Cardiac muscle cell (in vitro differentiated cells and primary cell): Measurements from ENCODE around the gene EXOSC6. TPM values are rescaled to one million over a fixed set of nuclear protein-coding genes. Genes with fewer than 3 reads are reported as not detected.

Experiments used
- DNase-seq, 2 donors: peaks; one replicate each; pipeline versions ENCODE4 v3.0.0 to v3.0.0-alpha.2; 2010 to 2017; ENCODE audit warnings: low read depth in 1 of 2, low spot score in 1 of 2
- H3K27ac ChIP-seq: fragments of 200-600 bp; sonication (generic); 2 replicates; pipeline ENCODE4 v1.5.1; 2016
- H3K27me3 ChIP-seq: fragments of 200-600 bp; sonication (generic); 2 replicates; pipeline ENCODE4 v1.6.0; 2016; ENCODE audit warnings: control low read depth
- H3K36me3 ChIP-seq: fragments of 200-600 bp; sonication (generic); 2 replicates; pipeline ENCODE4 v1.5.1; 2016; ENCODE audit warnings: control low read depth
- H3K4me1 ChIP-seq: fragments of 200-600 bp; sonication (generic); 2 replicates; pipeline ENCODE4 v1.8.1; 2017; ENCODE audit warnings: low read depth, mild to moderate bottlenecking, mixed run types
- H3K4me3 ChIP-seq: fragments of 200-600 bp; sonication (generic); 2 replicates; pipeline ENCODE4 v1.5.1; 2016; ENCODE audit warnings: mild to moderate bottlenecking
- H3K9me3 ChIP-seq: fragments of 200-600 bp; sonication (generic); 2 replicates; pipeline ENCODE4 v1.5.1; 2017; ENCODE audit warnings: low read depth, mild to moderate bottlenecking, control low read depth
- CTCF ChIP-seq: IDR thresholded peaks from 2 replicates; pipeline ENCODE4 v1.5.1; 2012; ENCODE audit warnings: low read depth, mild to moderate bottlenecking, low read length
- polyA plus RNA-seq: library from polyadenylated mRNA; unstranded; fragments of >200 nt; fragmentation: Nextera tagmentation; extraction: Ambion mirVana; gene quantifications from 2 replicates; pipeline ENCODE4 v1.2.1, GENCODE V29; 2016
- total RNA-seq: library from RNA; depleted of rRNA; stranded (reverse); fragments of >200 nt; gene quantifications from 2 replicates; pipeline ENCODE4 v1.2.3, GENCODE V29; 2016

The EXOSC6 gene
- total and polyA plus RNA-seq, 2 experiments from 2014 or later, result 24.6 to 26.8 TPM

GRCh38 chr16:70257391-70257790 is 5.7 kb upstream of the EXOSC6 start:
- Histone ChIP-seq H3K9me3 (no peaks in the 10 kb centered on the region), H3K4me3 (no peak overlapping the region), H3K36me3 (peaks cover 81% of the 10 kb centered on the region), H3K27ac (no peak overlapping the region), H3K4me1 (no peaks in the 10 kb centered on the region), H3K27me3 (no peaks in the 10 kb centered on the region)
- DNase-seq, result peak in 1 of 2 donors; percentile 15
- no peak for TF ChIP-seq CTCF

- no peaks in the 10 kb centered on the region for H3K4me1 ChIP-seq
- H3K36me3 ChIP-seq, result peaks cover 70% of the 10 kb centered on the region
- DNase-seq, result no peak
- no peaks in the 10 kb centered on the region for H3K27me3 ChIP-seq
- H3K27ac ChIP-seq, result no peak overlapping the region
- no peaks in the 10 kb centered on the region for H3K9me3 ChIP-seq
- TF ChIP-seq CTCF, result no peak
- no peak overlapping the region for H3K4me3 ChIP-seq
Measured at GRCh38 chr16:70255574-70255973, 3.8 kb upstream of the EXOSC6 start.

- DNase-seq, result no peak
- no peak for TF ChIP-seq CTCF
- peaks cover 64% of the 10 kb centered on the region for H3K36me3 ChIP-seq
Measured at GRCh38 chr16:70254965-70255286, 3.2 kb upstream of the EXOSC6 start.

GRCh38 chr16:70254180-70254964 is 2.6 kb upstream of the EXOSC6 start:
- no peak for TF ChIP-seq CTCF
- Histone ChIP-seq H3K4me3 (no peak overlapping the region), H3K9me3 (no peaks in the 10 kb centered on the region), H3K4me1 (peaks cover 8% of the 10 kb centered on the region), H3K36me3 (peaks cover 62% of the 10 kb centered on the region), H3K27ac (peak overlapping the region; percentile 46), H3K27me3 (no peaks in the 10 kb centered on the region)
- DNase-seq, result no peak

More at GRCh38 chr16:70254965-70255286, 3.2 kb upstream of the EXOSC6 start:
- H3K4me3 ChIP-seq, result no peak overlapping the region
- H3K27ac ChIP-seq, result no peak overlapping the region
- H3K9me3 ChIP-seq, result no peaks in the 10 kb centered on the region
- H3K4me1 ChIP-seq, result peaks cover 3% of the 10 kb centered on the region
- H3K27me3 ChIP-seq, result no peaks in the 10 kb centered on the region

- H3K4me1 ChIP-seq, result peaks cover 8% of the 10 kb centered on the region
- no peak overlapping the region for H3K4me3 ChIP-seq
- peak; percentile 51 to 52 for DNase-seq
- TF ChIP-seq CTCF, result peak; percentile 66
- no peaks in the 10 kb centered on the region for H3K9me3 ChIP-seq
- no peak overlapping the region for H3K27ac ChIP-seq
- no peaks in the 10 kb centered on the region for H3K27me3 ChIP-seq
- H3K36me3 ChIP-seq, result peaks cover 54% of the 10 kb centered on the region
Measured at GRCh38 chr16:70253291-70254106, 1.8 kb upstream of the EXOSC6 start.
